Upper lobe of left lung (tissue), 4 donors: Measurements from ENCODE around the gene IDH3B.

Source experiments
- CTCF ChIP-seq, 6 experiments: fragments of 450-650 bp in 4 of 6; fragments of 200-600 bp in 2 of 6; sonication (generic) in 2 of 6; IDR thresholded peaks; one replicate each; pipeline ENCODE4 v1.5.1; 2016 to 2019; ENCODE audit warnings: antibody characterized with exemption in 6 of 6
- EP300 ChIP-seq, 4 donors: sonication (generic); formaldehyde crosslinking; IDR thresholded peaks; one replicate each; pipeline ENCODE4 v1.5.1; 2017; ENCODE audit warnings: antibody characterized with exemption in 4 of 4, control low read depth in 2 of 4
- POLR2AphosphoS5 ChIP-seq, 2 donors: sonication (generic); formaldehyde crosslinking; IDR thresholded peaks; one replicate each; pipeline ENCODE4 v1.5.1; 2017; ENCODE audit warnings: antibody characterized with exemption in 2 of 2

GRCh38 chr20:2652724-2653555 is 11.1 kb downstream of the IDH3B start:
- TF ChIP-seq CTCF (IDR thresholded peaks at IDR 0.05) (no peak), POLR2AphosphoS5 (IDR thresholded peaks at IDR 0.05) (no peak), EP300 (IDR thresholded peaks at IDR 0.05) (no peak)
